HepG2 (cell line): ENCODE data around the gene MARK4. TPM values are rescaled to one million over a fixed set of nuclear protein-coding genes. Genes with fewer than 3 reads are reported as not detected.

Source experiments
- ATAC-seq: fragments of 200-7000 bp; cut with Tn5 transposase; 3 replicates; pipeline ENCODE4 v1.9.1; 2020; ENCODE audit warnings: mild to moderate bottlenecking, moderate library complexity
- BruUV-seq: library from RNA; stranded (reverse); fragments of 400-500 nt; replicated peaks from 2 replicates; lab custom pipeline; 2021; lab: Mats Ljungman, UMichigan
- CTCF ChIA-PET: fragments of 300-600 bp; formaldehyde crosslinking; extraction: SDS; loops from one replicate; lab custom pipeline; 2021; ENCODE audit warnings: low total read pairs, inconsistent platforms, low intra/inter-chr PET ratio; lab: Yijun Ruan, JAX
- POLR2A ChIA-PET: fragments of 350-600 bp; sonication (Branson Sonifier 250); formaldehyde crosslinking; loops from one replicate; lab custom pipeline; 2020; ENCODE audit warnings: antibody characterized with exemption, inconsistent platforms; lab: Yijun Ruan, JAX
- DNase-seq: peaks from one replicate; pipeline ENCODE4 v3.0.0-alpha.2; 2015; ENCODE audit warnings: low spot score
- FAIRE-seq: peaks from 3 replicates; lab custom pipeline; 2011; peaks lifted over from hg19 to GRCh38; lab: Jason Lieb, UNC
- H2AFZ ChIP-seq: one replicate; pipeline ENCODE4 v1.6.1; 2011; ENCODE audit warnings: low read length, inconsistent platforms
- H3K27ac ChIP-seq: fragments of 300-600 bp; 3 replicates; pipeline ENCODE4 v1.8.0; 2011; ENCODE audit warnings: mixed run types, mild to moderate bottlenecking, mixed read lengths, low read length, inconsistent platforms; ENCODE audit not compliant: insufficient read depth; ENCODE audit errors: extremely low read length
- H3K27me3 ChIP-seq, 2 experiments: fragments of 200-600 bp in 1 of 2; 2 replicates in 1 of 2; 3 replicates in 1 of 2; pipeline versions ENCODE4 v1.6.0 to v1.8.0; 2011; ENCODE audit warnings: low read length in 2 of 2, mild to moderate bottlenecking in 2 of 2, moderate library complexity in 2 of 2, inconsistent platforms in 1 of 2; ENCODE audit not compliant: insufficient read depth in 2 of 2, control insufficient read depth in 1 of 2
- H3K36me3 ChIP-seq, 2 experiments: fragments of 200-600 bp in 1 of 2; replicated peaks in 1 of 2; 2 replicates in 1 of 2; 3 replicates in 1 of 2; pipeline versions ENCODE4 v1.5.1 to v1.8.0; 2011; ENCODE audit warnings: low read length in 2 of 2, inconsistent platforms in 1 of 2; ENCODE audit not compliant: insufficient read depth in 2 of 2, control insufficient read depth in 1 of 2
- H3K4me1 ChIP-seq: 2 replicates; pipeline ENCODE4 v1.5.1; 2012; ENCODE audit warnings: low read length, inconsistent platforms; ENCODE audit not compliant: insufficient read depth
- H3K4me2 ChIP-seq: 2 replicates; pipeline ENCODE4 v1.6.0; 2011; ENCODE audit warnings: low read depth, low read length, inconsistent platforms
- H3K4me3 ChIP-seq, 3 experiments: fragments of 200-600 bp in 1 of 3; sonication (generic), shearing (Covaris generic) in 1 of 3; replicated peaks in 1 of 3; 2 replicates each; pipeline ENCODE4 v1.5.1; 2011 to 2016; ENCODE audit warnings: low read length in 3 of 3, inconsistent platforms in 2 of 3, low read depth in 2 of 3, mild to moderate bottlenecking in 2 of 3, control low read depth in 1 of 3, mixed read lengths in 1 of 3; ENCODE audit not compliant: insufficient read depth in 1 of 3
- H3K79me2 ChIP-seq: one replicate; pipeline ENCODE4 v1.6.1; 2011; ENCODE audit warnings: low read length, inconsistent platforms; ENCODE audit not compliant: insufficient read depth
- H3K9ac ChIP-seq: 2 replicates; pipeline ENCODE4 v1.6.0; 2011; ENCODE audit warnings: mild to moderate bottlenecking, low read depth, low read length, inconsistent platforms; ENCODE audit not compliant: insufficient read depth
- H3K9me3 ChIP-seq: 2 replicates; pipeline ENCODE4 v1.5.1; 2012; ENCODE audit warnings: mild to moderate bottlenecking, low read length
- H4K20me1 ChIP-seq: 2 replicates; pipeline ENCODE4 v1.6.0; 2011; ENCODE audit warnings: inconsistent platforms, mild to moderate bottlenecking, low read length, moderate library complexity; ENCODE audit not compliant: insufficient read depth
- CENPBD1 ChIP-seq: sonication (generic); formaldehyde crosslinking; IDR thresholded peaks from 2 replicates; pipeline ENCODE4 v1.8.0; 2022; ENCODE audit warnings: missing genetic modification reagents, low read depth, mild to moderate bottlenecking, borderline replicate concordance
- CTCF ChIP-seq: sonication (generic); formaldehyde crosslinking; IDR thresholded peaks from 2 replicates; pipeline ENCODE4 v1.5.0; 2020; ENCODE audit warnings: mild to moderate bottlenecking, missing genetic modification reagents, moderate library complexity
- E2F5 ChIP-seq: sonication (generic); formaldehyde crosslinking; conservative IDR thresholded peaks from 2 replicates; pipeline ENCODE4 v1.4.0; 2020; ENCODE audit warnings: missing genetic modification reagents
- FLYWCH1 ChIP-seq: sonication (generic); formaldehyde crosslinking; IDR thresholded peaks from 2 replicates; pipeline ENCODE4 v1.8.1; 2023; ENCODE audit warnings: mild to moderate bottlenecking, missing genetic modification reagents
- GABPB1 ChIP-seq: IDR thresholded peaks from 2 replicates; pipeline ENCODE4 v1.6.1; 2016; ENCODE audit warnings: mild to moderate bottlenecking, missing genetic modification reagents, moderate library complexity, missing compliant biosample characterization
- RBFOX2 ChIP-seq: fragments of 200-400 bp; formaldehyde crosslinking; IDR thresholded peaks from 2 replicates; pipeline ENCODE4 v1.6.1; 2017; ENCODE audit warnings: low read depth, mild to moderate bottlenecking, low read length
- SALL2 ChIP-seq: sonication (generic); formaldehyde crosslinking; IDR thresholded peaks from 2 replicates; pipeline ENCODE4 v1.8.1; 2023; ENCODE audit warnings: mild to moderate bottlenecking, missing genetic modification reagents, inconsistent platforms
- ZBTB7A ChIP-seq: sonication (generic); formaldehyde crosslinking; IDR thresholded peaks from 2 replicates; pipeline ENCODE4 v1.8.0; 2022; ENCODE audit warnings: mild to moderate bottlenecking, missing genetic modification reagents
- ZBTB7B ChIP-seq: sonication (generic); formaldehyde crosslinking; IDR thresholded peaks from 2 replicates; pipeline ENCODE4 v1.4.0; 2020; ENCODE audit warnings: missing genetic modification reagents
- ZMAT3 ChIP-seq: sonication (generic); formaldehyde crosslinking; conservative IDR thresholded peaks from 2 replicates; pipeline ENCODE4 v1.7.0; 2021; ENCODE audit warnings: missing genetic modification reagents
- ZNF558 ChIP-seq: sonication (generic); formaldehyde crosslinking; IDR thresholded peaks from 2 replicates; pipeline ENCODE4 v1.9.0; 2022; ENCODE audit warnings: mild to moderate bottlenecking, missing genetic modification reagents, borderline replicate concordance
- ZNF687 ChIP-seq: sonication (generic); formaldehyde crosslinking; IDR thresholded peaks from 2 replicates; pipeline ENCODE4 v1.5.1; 2020; ENCODE audit warnings: mild to moderate bottlenecking, missing genetic modification reagents, moderate library complexity
- ZNF740 ChIP-seq: sonication (generic); formaldehyde crosslinking; IDR thresholded peaks from 2 replicates; pipeline ENCODE4 v1.4.0; 2020; ENCODE audit warnings: missing genetic modification reagents
- ZNF761 ChIP-seq: sonication (generic); formaldehyde crosslinking; conservative IDR thresholded peaks from 2 replicates; pipeline ENCODE4 v1.4.0; 2020; ENCODE audit warnings: mild to moderate bottlenecking, missing genetic modification reagents
- WGBS: methylation state at CpG from one replicate; pipeline ENCODE4 v1.1.6; 2017; ENCODE audit warnings: low lambda C conversion rate; 5-methylcytosine and 5-hydroxymethylcytosine counted together
- in situ Hi-C: cut with HindIII; loops from 2 replicates; pipeline ENCODE4 v1.10.0; 2017; ENCODE audit warnings: low pct_unique_long_range_greater_than_20kb; ENCODE audit not compliant: extremely low pct_ligation_motif_present
- intact Hi-C: fragments of 100-400 bp; cut with micrococcal nuclease; formaldehyde crosslinking; loops from one replicate; pipeline ENCODE4 v1.10.0; 2022; ENCODE audit not compliant: unreplicated experiment
- polyA plus RNA-seq, 8 experiments: library from polyadenylated mRNA; depleted of rRNA in 3 of 8; stranded (reverse) in 7 of 8; unstranded in 1 of 8; fragments of >200 nt; fragmentation: Illumina TruSeq in 4 of 8; extraction: Trizol in 4 of 8; gene quantifications; 2 replicates each; pipeline versions ENCODE4 v1.2.1 to v1.2.3, GENCODE V29; 2011 to 2016; ENCODE audit warnings: low read depth in 4 of 8, missing spikeins in 1 of 8, mixed read lengths in 1 of 8; ENCODE audit not compliant: insufficient read depth in 1 of 8
- total RNA-seq, 5 experiments: library from RNA; depleted of rRNA; stranded (reverse); fragments of >200 nt; fragmentation: Illumina TruSeq; extraction: Trizol; gene quantifications; 2 replicates each; pipeline ENCODE4 v1.2.3, GENCODE V29; 2016; ENCODE audit warnings: low read depth in 1 of 5

Gene MARK4
- total and polyA plus RNA-seq, 2 of the 13 experiments (the other 11 are each of a cell fraction or from before 2014, with no cell fraction given) = 7.0 to 12.2 TPM

GRCh38 chr19:45251452-45252354 lies 632 bp downstream of the MARK4 start:
- peaks cover 72% of the 10 kb centered on the region for H3K4me1 ChIP-seq
- peaks cover 38% of the 10 kb centered on the region for H3K79me2 ChIP-seq
- in situ Hi-C loops (loop anchor here (5.0 kb wide), 1 partner anchor 91 kb away; the partner anchor contains the start of gene KLC3), intact Hi-C loops (loop anchor here (2.0 kb wide), 1 partner anchor 87 kb away; no protein-coding TSS in a partner anchor)
- ATAC-seq (peak; percentile 37), DNase-seq (no peak), FAIRE-seq (no peak)
- H3K4me3 ChIP-seq = peak overlapping the region; percentile 80 to 91 (median 91)
- peak overlapping the region; percentile 61 for H3K27ac ChIP-seq
- CTCF ChIA-PET = no interaction called here
- H2AFZ ChIP-seq = no peak overlapping the region
- WGBS = under 1% methylated on average over 25 of the region's 57 CpGs
- peak overlapping the region; percentile 89 for H3K4me2 ChIP-seq
- POLR2A ChIA-PET = no interaction called here
- H4K20me1 ChIP-seq = no peaks in the 10 kb centered on the region
- BruUV-seq = no TSS peak
- no peaks in the 10 kb centered on the region; a peak in 1 of 5 replicates for H3K36me3 ChIP-seq
- peak overlapping the region; percentile 89 for H3K9ac ChIP-seq
- H3K9me3 ChIP-seq = no peaks in the 10 kb centered on the region
- H3K27me3 ChIP-seq = no peaks in the 10 kb centered on the region; a peak in 1 of 5 replicates
- 0 out of 2 replicates have a peak, but pooled peaks have one; percentile 43 for TF ChIP-seq ZBTB7A (CRISPR knock-in tag)
- 0 out of 2 replicates have a peak, but pooled peaks have one; percentile 57 for TF ChIP-seq ZNF761 (CRISPR knock-in tag)
- TF ChIP-seq ZNF687 (CRISPR knock-in tag) = peak; percentile 60
- TF ChIP-seq RBFOX2 = 0 out of 2 replicates have a peak, but pooled peaks have one; percentile 19
- 0 out of 2 replicates have a peak, but pooled peaks have one; percentile 39 for TF ChIP-seq ZNF558 (CRISPR knock-in tag)
- 0 out of 2 replicates have a peak, but pooled peaks have one; percentile 57 for TF ChIP-seq FLYWCH1 (CRISPR knock-in tag)
- peak; percentile 38; the same call in 1 of the 2 replicates for TF ChIP-seq ZNF740 (CRISPR knock-in tag)
- TF ChIP-seq E2F5 (CRISPR knock-in tag) = no peak
- 0 out of 2 replicates have a peak, but pooled peaks have one; percentile 43 for TF ChIP-seq GABPB1 (CRISPR knock-in tag)
- TF ChIP-seq SALL2 = no peak
- no peak for TF ChIP-seq CENPBD1 (CRISPR knock-in tag)
- 0 out of 2 replicates have a peak, but pooled peaks have one; percentile 24 for TF ChIP-seq CTCF (CRISPR knock-in tag)
- 0 out of 2 replicates have a peak, but pooled peaks have one; percentile 46 for TF ChIP-seq ZMAT3 (CRISPR knock-in tag)
- peak; percentile 30; the same call in 1 of the 2 replicates for TF ChIP-seq ZBTB7B (CRISPR knock-in tag)
